Subcutaneous abdominal adipose tissue (tissue), 5 donors: Measurements from ENCODE around the gene CFAP20.
A peak's percentile ranks its signal among the peaks of the same experiment; 100 is the strongest.

Experiments
- H3K27ac ChIP-seq: one replicate; pipeline ENCODE4 v1.7.0; 2013; ENCODE audit warnings: low read depth, mild to moderate bottlenecking, inconsistent platforms, low read length, moderate library complexity
- H3K27me3 ChIP-seq, 5 donors: one replicate each; pipeline ENCODE4 v1.7.0; 2013; ENCODE audit warnings: low read length in 5 of 5, inconsistent platforms in 1 of 5; ENCODE audit not compliant: control insufficient read depth in 5 of 5, insufficient read depth in 4 of 5
- H3K36me3 ChIP-seq, 5 donors: one replicate each; pipeline ENCODE4 v1.7.0; 2013; ENCODE audit warnings: low read length in 5 of 5; ENCODE audit not compliant: control insufficient read depth in 5 of 5, insufficient read depth in 5 of 5
- H3K4me1 ChIP-seq, 5 donors: one replicate each; pipeline ENCODE4 v1.7.0; 2013; ENCODE audit warnings: low read length in 5 of 5, mild to moderate bottlenecking in 3 of 5, moderate library complexity in 1 of 5; ENCODE audit not compliant: control insufficient read depth in 5 of 5, insufficient read depth in 5 of 5
- H3K4me3 ChIP-seq, 5 donors: one replicate each; pipeline ENCODE4 v1.7.0; 2013; ENCODE audit warnings: low read length in 5 of 5, low read depth in 1 of 5
- H3K9ac ChIP-seq, 5 donors: one replicate each; pipeline ENCODE4 v1.7.0; 2013; ENCODE audit warnings: low read length in 5 of 5, mild to moderate bottlenecking in 4 of 5, moderate library complexity in 3 of 5
- H3K9me3 ChIP-seq, 5 donors: one replicate each; pipeline ENCODE4 v1.7.0; 2013; ENCODE audit warnings: low read length in 5 of 5; ENCODE audit not compliant: control insufficient read depth in 5 of 5
- donor health status: healthy.
- donor health status: healthy.
- donor health status: healthy.
- donor health status: healthy.
- donor health status: healthy.

The CFAP20 gene

GRCh38 chr16:58116081-58116480 lies 13.1 kb downstream of the CFAP20 start:
- no peak overlapping the region for H3K4me3 ChIP-seq
- H3K9ac ChIP-seq: no peak overlapping the region
- no peaks in the 10 kb centered on the region for H3K9me3 ChIP-seq
- H3K27me3 ChIP-seq: no peaks in the 10 kb centered on the region
- peak overlapping the region; percentile 84 for H3K27ac ChIP-seq
- H3K36me3 ChIP-seq: peaks cover 15 to 46% (median 37%) of the 10 kb centered on the region in 5 donors
- H3K4me1 ChIP-seq: peaks cover 11 to 47% (median 34%) of the 10 kb centered on the region in 5 donors

- peaks cover 8 to 38% (median 24%) of the 10 kb centered on the region in 5 donors for H3K4me1 ChIP-seq
- peak overlapping the region; percentile 84 for H3K27ac ChIP-seq
- H3K36me3 ChIP-seq: peaks cover 15 to 46% (median 37%) of the 10 kb centered on the region in 5 donors
- H3K9ac ChIP-seq: peak overlapping the region in 1 of 5 donors; percentile 31
- peak overlapping the region in 3 of 5 donors; percentile 12 to 42 (median 36) for H3K4me3 ChIP-seq
- H3K9me3 ChIP-seq: no peaks in the 10 kb centered on the region
- H3K27me3 ChIP-seq: no peaks in the 10 kb centered on the region
Observed at GRCh38 chr16:58114827-58115825, 14.1 kb downstream of the CFAP20 start.

- Histone ChIP-seq H3K4me3 (no peak overlapping the region), H3K4me1 (peaks cover 0 to 18% (median 8%) of the 10 kb centered on the region in 5 donors), H3K27me3 (no peaks in the 10 kb centered on the region), H3K9ac (no peak overlapping the region), H3K9me3 (no peaks in the 10 kb centered on the region), H3K27ac (no peak overlapping the region), H3K36me3 (peaks cover 15 to 40% (median 32%) of the 10 kb centered on the region in 5 donors)
Observed at GRCh38 chr16:58111302-58111627, 17.9 kb downstream of the CFAP20 start.

GRCh38 chr16:58110571-58111301 lies 18.4 kb downstream of the CFAP20 start:
- Histone ChIP-seq H3K27ac (no peak overlapping the region), H3K36me3 (peaks cover 12 to 35% (median 27%) of the 10 kb centered on the region in 5 donors), H3K4me1 (peaks cover 0 to 14% (median 5%) of the 10 kb centered on the region in 5 donors), H3K27me3 (no peaks in the 10 kb centered on the region), H3K9ac (no peak overlapping the region), H3K9me3 (no peaks in the 10 kb centered on the region), H3K4me3 (no peak overlapping the region)

- Histone ChIP-seq H3K27me3 (no peaks in the 10 kb centered on the region), H3K27ac (no peak overlapping the region), H3K4me3 (no peak overlapping the region), H3K9me3 (no peaks in the 10 kb centered on the region), H3K4me1 (peaks cover 0 to 9% (median 0%) of the 10 kb centered on the region in 5 donors), H3K9ac (no peak overlapping the region), H3K36me3 (peaks cover 7 to 27% (median 21%) of the 10 kb centered on the region in 5 donors)
Observed at GRCh38 chr16:58109881-58110280, 19.3 kb downstream of the CFAP20 start.

GRCh38 chr16:58109330-58109729 lies 19.9 kb downstream of the CFAP20 start:
- no peaks in the 10 kb centered on the region for H3K9me3 ChIP-seq
- H3K4me3 ChIP-seq: no peak overlapping the region
- H3K27ac ChIP-seq: no peak overlapping the region
- H3K4me1 ChIP-seq: peaks cover 0 to 5% (median 0%) of the 10 kb centered on the region in 5 donors
- H3K9ac ChIP-seq: no peak overlapping the region
- peaks cover 7 to 22% (median 15%) of the 10 kb centered on the region in 5 donors for H3K36me3 ChIP-seq
- no peaks in the 10 kb centered on the region for H3K27me3 ChIP-seq

GRCh38 chr16:58107709-58108108 lies 21.5 kb downstream of the CFAP20 start:
- H3K4me3 ChIP-seq: no peak overlapping the region
- H3K9me3 ChIP-seq: no peaks in the 10 kb centered on the region
- no peaks in the 10 kb centered on the region for H3K27me3 ChIP-seq
- H3K4me1 ChIP-seq: peaks cover 0 to 5% (median 0%) of the 10 kb centered on the region in 5 donors
- no peak overlapping the region for H3K9ac ChIP-seq
- H3K27ac ChIP-seq: no peak overlapping the region
- peaks cover 0 to 6% (median 2%) of the 10 kb centered on the region in 5 donors for H3K36me3 ChIP-seq

- Histone ChIP-seq H3K36me3 (peaks cover 0 to 3% (median 0%) of the 10 kb centered on the region in 5 donors), H3K27ac (no peak overlapping the region), H3K4me3 (no peak overlapping the region), H3K27me3 (no peaks in the 10 kb centered on the region), H3K4me1 (peaks cover 0 to 5% (median 0%) of the 10 kb centered on the region in 5 donors), H3K9ac (no peak overlapping the region), H3K9me3 (no peaks in the 10 kb centered on the region)
Observed at GRCh38 chr16:58107228-58107627, 22.0 kb downstream of the CFAP20 start.

- Histone ChIP-seq H3K27me3 (no peaks in the 10 kb centered on the region), H3K36me3 (no peaks in the 10 kb centered on the region), H3K4me3 (no peak overlapping the region), H3K9ac (no peak overlapping the region), H3K9me3 (no peaks in the 10 kb centered on the region), H3K4me1 (peaks cover 0 to 5% (median 0%) of the 10 kb centered on the region in 5 donors), H3K27ac (no peak overlapping the region)
Observed at GRCh38 chr16:58105631-58106030, 23.6 kb downstream of the CFAP20 start.
